RPMI8226 (cell line): ENCODE data around the gene CAP2.

Source experiments
- DNase-seq: peaks from one replicate; pipeline ENCODE4 v3.0.0-alpha.2; 2015

CAP2 gene

DNA sequence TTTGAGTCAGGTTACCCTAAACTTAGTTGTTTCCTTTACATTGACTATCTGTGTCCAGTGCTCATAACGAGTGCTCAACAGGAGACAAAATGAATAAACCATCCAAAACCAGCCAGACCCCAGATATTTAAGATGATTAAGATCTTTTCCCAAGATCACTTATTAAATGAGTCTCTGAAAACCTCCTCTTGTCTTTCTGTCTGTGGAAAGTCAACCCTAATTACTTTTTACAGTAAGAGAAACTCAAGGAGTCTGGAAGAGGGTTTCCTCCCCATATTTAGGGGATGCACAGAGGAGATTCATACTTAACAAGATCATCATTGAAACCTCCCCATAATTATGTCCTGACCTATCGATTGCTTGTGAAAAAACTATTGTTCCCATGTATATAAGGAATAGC is 84.0 kb downstream of the CAP2 start:
- no peak for DNase-seq

DNA sequence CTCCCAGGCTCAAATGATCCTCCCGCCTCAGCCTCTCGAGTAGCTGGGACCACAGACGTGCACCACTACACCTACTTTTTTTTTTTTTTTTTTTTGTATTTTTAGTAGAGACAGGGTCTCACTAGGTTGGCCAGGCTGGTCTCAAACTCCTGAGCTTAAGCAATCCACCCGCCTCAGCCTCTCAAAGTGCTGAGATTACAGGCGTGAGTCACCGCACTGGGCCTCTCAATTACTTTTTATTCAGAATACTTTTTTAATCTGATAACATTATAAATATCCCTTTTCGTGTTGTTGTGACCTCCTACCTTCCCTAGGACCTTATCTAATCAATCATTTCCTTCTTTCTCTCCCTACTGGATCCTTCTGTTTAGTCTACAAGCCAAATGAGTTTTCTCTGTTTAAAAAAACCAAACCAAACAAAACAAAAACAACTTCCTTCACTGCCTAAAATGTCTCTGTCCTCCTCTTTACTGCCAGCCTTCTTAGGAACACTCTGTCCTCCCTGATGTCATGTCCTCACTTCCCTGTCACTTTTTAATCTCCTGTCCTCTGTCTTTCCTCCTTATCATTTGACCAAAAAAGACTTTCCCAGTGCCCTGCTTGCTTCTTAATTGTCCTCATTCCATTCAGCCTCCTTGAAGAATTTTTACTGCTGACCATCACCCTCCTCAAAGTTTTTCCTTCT is 85.0 kb downstream of the CAP2 start:
- DNase-seq = no peak

DNA sequence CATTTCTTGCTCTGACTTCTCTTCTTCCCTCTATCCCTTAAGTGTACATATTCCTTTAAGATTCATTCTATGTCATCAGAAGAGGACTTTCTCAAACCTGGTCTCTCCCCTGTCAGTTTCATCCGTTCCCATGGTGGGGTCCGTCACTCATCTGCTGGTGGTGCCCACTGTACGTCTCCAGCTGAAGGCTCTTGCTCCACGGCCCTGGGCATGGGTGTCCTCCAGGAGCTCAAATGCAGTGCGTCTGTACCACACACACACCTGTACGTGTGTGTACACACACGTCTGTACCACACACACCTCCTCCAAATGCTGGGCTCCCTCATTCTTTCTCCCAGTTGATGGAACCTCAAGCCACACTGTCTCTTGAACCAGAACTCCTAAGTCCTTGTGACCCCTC is 85.6 kb downstream of the CAP2 start:
- no peak for DNase-seq

DNA sequence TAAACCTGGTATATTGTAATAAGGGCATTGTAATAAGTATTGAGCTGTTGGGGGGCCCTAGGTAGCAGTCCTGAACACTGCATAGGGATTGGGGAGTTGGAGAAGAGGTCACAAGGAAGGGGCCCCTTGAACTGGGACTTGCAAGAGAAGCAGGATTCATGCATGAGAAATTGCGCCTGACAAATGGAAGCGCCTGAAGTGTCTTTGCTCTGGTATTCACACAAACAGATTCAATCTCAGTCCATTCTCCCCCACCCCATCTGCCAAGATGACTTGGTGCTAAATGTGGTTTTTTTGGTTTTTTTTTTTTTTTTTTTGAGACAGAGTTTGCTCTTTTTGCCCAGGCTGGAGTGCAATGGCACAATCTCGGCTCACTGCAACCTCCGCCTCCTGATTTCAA is 87.1 kb downstream of the CAP2 start:
- no peak for DNase-seq

DNA sequence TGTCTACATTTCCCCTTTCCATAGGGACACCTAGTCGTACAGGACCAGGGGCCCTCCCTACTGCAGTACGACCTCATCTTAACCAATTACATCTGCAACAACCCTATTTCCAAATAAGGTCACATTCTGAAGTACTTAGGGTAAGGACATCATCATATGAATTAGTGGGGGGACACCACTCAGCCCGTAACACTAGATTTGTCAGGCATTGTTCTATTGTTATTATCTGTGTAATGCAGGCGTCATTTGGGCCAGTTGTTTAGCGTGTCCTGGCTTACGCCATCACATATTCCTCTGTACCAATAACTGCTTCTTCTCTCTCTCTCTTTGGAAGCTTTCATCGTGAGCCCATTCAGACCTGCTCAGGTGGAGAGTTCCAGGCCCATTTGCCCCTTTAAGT is 89.3 kb downstream of the CAP2 start:
- no peak for DNase-seq

DNA sequence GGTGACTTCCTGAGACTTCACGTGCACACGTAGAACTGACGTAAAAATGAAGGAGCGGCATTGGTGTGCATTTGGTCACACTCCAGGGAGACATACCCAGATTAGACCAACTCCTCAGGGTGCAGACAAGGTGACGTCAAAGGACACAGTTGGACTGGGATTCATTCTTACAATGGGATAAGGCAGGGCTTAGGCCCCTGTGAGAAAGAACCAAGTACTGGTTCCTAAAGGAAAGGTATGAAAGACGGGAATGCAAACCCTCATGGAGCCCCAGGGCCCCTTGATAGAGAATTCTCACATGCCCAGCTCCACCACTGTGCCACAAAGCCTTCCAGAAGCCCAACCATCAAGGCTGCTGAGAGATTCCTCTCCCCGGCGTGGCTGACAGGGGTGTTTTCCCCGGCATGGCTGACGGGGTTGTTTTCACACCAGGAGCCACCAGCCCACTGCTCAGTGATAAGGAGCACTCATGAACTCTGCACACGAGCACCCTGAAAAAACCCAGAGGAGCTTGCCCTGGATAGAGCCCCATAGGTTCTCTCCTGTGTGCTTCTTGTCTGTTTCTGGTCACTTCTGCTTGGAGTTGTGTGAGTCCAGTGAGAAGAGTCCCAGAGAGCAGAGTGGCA is 90.1 kb downstream of the CAP2 start:
- no peak for DNase-seq

DNA sequence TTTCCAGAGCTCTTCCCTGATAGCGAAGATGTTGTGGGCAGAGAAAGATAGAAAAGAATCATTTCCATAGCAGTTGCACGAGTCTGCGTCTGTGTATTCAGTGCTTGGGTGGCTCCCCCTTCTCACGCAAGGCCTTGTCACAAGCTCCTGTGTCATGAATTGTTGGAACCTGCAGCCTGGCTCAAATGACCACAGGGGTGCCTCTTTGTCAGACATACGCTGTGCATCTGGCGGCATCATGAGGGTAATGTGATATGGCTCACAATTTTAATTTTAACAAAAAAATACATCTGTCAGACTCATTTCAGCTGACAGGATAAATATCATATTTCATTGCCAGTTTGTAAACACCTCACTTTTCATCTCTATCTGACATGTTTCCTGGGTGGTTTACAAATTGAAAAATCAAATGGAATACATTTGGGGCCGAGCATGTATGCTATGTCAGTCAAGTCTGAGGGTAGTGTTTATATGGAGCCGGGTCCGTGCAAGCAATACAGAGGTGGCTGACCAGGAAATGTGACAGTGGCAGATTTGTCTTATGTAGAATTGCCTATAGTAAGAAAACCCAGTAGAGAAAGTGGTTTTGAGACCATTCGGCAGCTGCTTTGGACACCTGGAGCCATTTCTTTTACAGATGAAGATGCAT is 90.9 kb downstream of the CAP2 start:
- no peak for DNase-seq

DNA sequence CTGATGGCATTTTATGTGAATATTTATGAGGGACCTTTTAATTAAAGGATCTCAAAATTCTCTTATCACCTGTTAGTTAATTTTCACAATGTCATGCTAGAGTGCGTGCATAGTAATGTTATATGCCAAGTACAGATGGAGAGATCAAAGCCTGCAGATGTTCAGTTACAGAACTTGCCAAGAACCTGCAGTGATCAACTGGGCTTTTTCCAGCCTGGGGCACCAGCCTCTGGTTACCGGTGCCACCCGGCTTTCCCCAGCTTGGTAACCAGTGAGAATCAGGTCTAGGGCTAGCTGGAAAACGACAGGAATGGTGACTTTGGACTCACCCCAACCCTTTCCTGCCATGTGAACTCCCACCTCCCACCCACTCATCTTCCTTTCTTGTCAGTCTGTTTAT is 91.8 kb downstream of the CAP2 start:
- no peak for DNase-seq

DNA sequence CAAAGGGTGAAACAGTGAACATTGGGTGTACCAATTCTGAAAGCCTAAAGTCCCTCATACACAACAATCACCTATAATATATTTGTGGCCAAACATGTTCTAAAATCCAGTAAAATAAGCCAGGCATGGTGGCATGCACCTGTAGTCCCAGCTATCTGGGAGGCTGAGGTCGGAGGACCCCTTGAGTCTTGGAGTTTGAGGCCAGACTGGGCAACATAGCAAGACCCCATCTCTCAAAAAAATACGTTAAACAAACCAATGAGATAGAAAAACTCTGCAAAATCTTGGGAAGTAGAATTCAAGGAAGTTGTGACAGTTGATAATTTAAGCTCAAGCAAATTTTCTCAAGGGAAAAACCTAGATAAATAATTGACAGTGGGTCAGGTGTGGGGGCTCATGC is 92.6 kb downstream of the CAP2 start:
- DNase-seq = no peak

DNA sequence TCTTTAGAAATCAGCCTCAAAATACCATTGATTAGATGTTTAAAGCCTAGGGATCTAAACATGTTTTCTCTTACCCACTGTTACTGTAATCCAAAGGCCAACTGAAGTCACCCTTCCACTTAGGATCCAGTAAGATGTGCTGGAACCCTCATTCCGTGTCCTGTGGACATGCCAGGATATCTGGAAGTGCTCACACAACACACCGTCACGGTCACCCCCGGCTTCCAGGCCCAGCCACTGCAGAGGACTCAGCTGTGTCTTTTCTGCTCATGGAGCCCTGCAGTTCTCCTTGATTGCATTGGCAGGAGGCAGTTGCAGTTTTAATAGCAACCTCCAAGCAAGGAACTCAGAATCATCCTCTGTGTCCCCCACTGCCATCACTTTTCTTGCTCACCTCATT is 93.3 kb downstream of the CAP2 start:
- DNase-seq = no peak

DNA sequence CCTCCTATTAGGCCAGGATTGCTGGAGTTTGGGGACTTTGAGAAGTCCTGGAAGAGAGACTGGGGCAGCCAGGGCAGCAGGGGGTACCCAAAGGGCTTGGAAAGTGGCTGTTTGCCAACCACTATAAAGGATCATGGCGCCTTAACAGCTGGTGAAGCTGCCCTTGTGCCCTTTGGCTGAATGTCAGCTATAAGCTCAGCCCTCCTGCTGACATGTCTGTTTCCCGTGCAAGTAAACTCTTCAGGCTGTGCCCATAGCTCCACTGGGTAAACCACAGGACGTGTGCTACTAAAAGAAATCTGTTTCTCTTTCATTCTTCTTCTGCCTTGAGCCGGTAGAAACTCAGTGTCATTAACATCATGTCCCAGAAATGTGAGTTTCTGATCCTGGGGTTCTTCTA is 97.3 kb downstream of the CAP2 start:
- DNase-seq = peak; percentile 94

DNA sequence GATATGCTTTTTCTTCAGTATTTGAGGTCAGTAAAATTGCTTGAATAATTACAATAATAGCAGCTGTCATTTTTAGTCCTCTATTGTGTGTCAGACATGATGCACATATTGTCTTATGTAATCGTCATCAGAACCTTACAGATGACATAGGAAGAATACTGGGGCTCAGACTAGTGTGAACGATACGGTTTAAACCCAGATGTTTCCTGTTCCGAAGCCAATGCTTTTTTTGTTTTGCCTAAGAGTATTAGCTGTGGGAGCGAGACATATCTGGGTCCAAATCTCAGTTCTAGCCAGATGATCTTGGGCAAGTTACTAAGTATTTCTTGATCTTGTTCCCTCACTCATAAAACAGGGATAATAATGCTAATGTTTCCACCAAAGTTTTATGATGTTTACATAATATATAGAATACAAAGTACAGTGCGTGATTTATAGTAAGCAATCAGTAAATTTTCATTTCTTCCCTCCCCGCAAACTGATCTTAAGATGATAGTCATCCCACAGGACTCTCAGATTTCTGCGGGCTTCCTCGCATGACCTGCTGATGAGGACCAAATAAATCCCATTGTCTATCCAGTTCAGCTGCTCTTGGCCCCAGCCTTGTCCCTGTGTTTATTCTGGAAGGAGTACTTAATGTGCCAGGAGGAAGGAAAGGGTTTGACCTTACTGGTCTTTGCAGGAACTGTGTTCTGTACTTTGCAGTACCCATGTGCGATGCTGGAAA is 98.2 kb downstream of the CAP2 start:
- DNase-seq = peak; percentile 20

DNA sequence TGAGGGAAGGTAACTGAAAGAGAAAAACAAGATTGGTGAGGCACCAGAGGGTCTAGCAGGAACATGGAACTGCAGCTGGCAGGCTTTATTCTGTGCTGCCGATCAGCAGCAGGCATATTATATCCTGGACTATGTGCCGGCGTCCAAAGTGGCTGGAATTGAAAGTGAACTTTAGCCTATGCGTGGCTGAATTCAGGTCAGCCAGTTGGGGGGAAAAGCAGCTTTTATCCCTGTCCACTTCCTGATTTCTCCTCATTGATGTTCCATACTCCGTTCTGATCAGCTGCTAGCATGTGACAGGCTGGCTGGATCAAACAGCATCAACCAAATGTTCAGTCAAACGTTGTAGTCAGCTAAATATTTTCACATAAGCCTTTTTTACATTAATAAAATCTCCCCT is 99.0 kb downstream of the CAP2 start:
- no peak for DNase-seq

DNA sequence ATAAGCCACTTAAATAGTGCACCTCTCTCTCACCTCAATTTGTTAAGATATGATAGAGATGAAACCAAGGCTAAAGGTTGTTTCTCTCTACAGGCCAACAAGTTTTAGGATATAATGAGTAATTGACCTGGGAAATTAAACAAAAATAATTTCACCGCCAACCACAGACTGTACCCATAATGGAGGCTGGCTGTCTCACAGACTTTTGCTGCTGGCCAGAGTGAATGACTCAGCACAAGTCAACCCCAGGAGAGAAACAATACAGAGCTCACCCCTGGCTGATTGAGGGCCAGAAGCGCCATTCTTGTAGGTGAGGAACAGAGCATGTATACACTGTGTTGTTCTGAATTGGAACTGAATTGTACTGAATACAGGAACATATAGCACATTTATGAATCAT is 99.9 kb downstream of the CAP2 start:
- DNase-seq = peak; percentile 44

DNA sequence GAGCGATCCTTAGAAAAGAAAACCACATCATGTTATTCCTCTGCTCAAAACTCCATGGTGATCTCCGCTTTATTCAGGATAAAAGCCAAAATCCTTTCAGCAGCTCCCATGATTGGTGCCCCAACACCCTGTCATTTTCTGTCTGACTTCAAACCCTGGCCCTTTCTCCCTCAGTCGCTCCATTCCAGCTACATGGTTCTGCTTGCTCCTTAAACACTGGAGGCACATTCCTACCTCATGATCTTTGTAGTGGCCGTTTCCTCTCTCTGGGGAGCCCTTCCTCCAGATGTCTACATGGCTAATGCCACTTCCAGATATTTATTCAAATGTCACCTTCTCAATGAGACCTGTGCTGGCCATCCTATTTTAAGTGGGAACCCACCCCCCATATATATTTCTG is 100.8 kb downstream of the CAP2 start:
- DNase-seq = no peak

DNA sequence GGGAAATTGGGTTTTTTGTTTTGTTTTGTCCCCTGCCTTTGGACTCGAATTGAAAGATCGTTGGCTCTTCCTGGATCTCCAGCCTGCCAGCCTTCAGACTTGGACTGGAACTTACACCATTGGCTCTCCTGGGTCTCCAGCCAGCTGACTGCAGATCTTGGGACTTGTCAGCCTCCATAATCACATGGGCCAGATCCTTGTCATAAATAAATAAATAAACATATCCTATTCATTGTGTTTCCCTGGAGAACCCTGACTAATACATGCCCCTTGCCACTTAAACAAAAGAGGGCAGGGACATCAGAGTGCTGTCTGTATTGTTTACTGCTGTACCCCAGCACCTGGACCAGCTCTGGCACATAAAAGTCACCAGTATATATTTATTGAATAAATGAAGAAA is 101.5 kb downstream of the CAP2 start:
- DNase-seq = no peak

DNA sequence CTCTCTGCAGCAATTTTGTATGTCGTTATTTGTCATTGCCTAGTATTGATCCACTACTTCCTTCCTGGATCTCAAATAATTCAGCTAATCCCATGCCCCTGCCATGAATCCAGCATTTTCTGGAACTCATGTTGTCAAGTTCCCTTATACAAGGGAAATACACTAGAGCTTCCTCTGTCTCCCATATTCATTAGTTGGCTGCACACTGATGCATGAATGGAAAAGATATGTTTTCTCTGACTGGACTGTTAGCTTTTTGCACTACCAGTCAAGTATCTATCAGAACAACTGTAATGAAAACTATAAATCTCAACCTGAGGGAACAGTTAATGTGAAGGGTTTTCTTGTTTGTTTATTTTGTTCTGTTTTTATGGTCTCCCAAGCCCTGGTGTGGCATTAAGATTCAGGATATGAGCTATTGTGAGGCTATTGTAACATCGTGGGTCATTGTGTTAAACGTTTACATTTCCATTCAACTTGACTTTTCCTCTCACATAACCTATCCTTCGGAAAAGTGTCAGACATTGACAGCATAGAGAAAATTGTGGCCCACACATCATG is 104.2 kb downstream of the CAP2 start:
- DNase-seq = no peak

DNA sequence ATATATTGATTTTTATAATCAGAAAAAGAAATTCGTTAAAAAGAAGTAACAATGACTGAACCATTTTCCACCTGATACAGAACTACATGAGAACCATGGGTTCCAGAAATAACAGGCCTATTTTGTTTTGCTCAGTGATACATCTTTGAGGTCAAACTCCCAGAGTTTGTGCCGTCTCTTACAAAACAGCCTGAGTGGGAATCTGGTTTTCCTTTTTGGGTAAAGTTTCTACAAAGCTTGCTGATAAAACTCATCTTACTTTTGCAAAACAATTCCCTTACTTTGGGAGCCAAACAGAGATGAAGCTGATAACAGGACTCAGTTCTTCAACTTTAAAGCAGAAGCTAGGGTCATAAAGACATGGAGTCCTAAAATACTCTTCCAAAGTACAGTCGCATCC is 108.0 kb downstream of the CAP2 start:
- no peak for DNase-seq

DNA sequence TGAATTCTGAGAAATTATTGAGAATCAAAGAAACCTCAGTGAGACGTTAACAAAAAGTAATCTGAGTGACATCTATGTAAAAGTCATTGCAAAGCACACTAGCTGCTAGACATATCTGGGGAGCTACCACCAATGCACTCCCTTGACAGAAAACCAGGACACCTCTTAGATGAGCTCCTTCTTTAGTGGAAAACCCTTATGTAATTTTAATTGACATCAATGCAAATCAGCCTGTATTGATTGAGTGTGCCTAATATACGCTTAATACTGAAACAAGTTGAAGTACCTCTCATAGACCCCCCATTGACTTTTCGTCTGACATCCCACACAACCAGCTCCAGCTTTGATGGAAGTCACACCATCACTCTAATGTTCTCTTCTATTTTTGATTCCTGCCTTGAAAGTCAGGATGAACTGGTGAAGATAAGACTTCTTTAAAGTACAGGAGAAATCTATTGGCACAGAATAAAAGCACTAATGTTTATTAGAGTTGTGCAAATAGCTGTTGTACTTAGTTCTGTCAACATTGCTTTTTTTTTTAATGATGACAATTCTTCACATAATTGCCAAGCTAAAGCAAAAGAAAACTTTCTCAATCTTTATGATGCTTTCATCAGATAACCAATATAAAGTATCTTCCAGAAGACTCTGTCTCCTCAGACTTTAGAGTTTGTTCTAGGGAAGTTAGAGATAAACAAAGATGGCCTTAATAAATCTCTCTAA is 108.7 kb downstream of the CAP2 start:
- no peak for DNase-seq

DNA sequence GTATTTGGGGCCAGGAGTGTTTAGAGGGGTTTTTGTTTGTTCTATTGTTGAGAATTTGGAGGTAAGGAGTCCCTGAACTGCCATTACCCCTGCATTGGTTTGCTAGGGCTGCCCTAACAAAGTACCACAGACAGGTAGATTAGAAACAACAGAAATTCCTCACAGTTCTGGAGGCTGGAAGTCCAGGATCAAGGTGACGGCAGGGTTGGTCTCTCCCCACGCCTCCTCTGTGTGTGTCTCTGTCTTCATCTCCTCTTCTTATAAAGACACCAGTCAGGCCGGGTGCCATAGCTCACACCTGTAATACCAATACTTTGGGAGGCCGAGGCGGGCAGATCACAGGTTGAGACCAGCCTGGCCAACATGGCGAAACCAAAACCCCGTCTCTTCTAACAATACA is 109.7 kb downstream of the CAP2 start:
- DNase-seq = no peak

DNA sequence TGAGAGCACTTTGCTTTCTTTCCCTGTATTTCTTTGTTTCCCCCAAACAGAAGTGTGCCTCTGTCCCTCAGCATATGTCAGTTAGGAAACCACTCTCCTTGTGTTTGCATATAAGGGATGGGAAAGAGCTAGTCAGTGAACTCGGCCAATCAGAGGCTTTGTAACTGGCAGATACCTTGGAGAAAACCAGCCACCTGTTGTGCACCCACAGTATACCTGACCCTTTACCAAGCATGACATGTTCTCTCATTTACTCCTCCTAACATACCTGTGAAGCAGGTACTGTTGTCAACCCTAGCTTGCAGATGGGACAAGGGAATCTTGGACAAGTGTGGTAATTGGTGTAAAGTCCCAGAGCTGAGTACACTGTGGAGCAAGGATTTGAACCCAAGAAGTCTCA is 110.6 kb downstream of the CAP2 start:
- no peak for DNase-seq

DNA sequence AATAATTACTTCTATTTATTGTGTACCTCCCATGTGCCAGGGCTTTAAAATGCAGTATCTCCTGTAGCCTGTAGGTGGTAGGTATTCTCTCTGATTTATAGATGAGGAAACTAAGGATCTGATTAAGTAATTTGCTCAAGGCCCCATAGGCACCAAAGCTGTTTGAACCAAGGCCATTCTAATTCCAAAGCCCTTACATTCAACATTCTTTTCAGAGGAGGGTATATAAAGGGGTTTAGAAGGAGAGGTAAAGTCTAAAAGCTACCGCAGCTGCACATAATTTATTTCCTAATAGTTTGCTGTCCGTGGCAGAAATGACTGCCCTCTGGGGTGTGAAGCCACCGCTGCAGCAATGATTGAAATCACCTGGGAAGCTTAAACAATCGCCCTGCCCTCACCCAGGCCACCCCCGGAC is 111.7 kb downstream of the CAP2 start:
- peak; percentile 35 for DNase-seq

DNA sequence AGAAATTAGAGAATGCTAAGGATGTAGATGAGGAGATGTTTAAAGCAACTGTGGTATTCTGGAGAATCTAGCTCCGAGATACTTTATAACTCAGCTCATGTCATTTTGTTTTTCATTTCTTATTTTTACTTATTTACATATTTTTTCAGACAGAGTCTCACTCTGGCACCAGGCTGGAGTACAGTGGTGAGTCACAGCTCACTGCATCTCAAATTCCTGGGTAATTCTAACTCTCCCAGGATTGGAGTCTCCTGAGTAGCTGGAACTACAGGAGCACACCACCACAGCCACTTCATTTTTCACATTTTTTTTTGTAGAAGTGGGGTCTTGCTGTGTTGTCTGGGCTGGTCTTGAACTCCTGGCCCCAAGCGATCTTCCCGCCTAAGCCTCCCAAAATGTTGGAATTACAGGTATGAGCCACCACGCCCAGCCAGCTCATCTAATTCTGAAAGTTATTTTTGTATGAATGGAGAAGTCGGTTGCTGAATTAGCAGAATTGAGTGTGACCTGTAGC is 112.4 kb downstream of the CAP2 start:
- no peak for DNase-seq
